Osteocyte (in vitro differentiated cells): ENCODE data around the gene SPATA33. TPM values are rescaled to one million over a fixed set of nuclear protein-coding genes. Genes with fewer than 3 reads are reported as not detected.

Experiments
- DNase-seq: peaks from one replicate; pipeline ENCODE4 v3.0.0; 2021; ENCODE audit warnings: mixed read lengths; ENCODE audit not compliant: unreplicated experiment; ENCODE audit errors: extremely low spot score
- H3K27ac Mint-ChIP-seq: one replicate; pipeline ENCODE4 v1.8.0; 2021; ENCODE audit warnings: mild to moderate bottlenecking, mixed read lengths; ENCODE audit not compliant: unreplicated experiment
- H3K27me3 Mint-ChIP-seq: one replicate; pipeline ENCODE4 v1.8.0; 2021; ENCODE audit warnings: mixed read lengths; ENCODE audit not compliant: unreplicated experiment
- H3K36me3 Mint-ChIP-seq: one replicate; pipeline ENCODE4 v1.8.0; 2021; ENCODE audit warnings: mixed read lengths; ENCODE audit not compliant: unreplicated experiment
- H3K4me1 Mint-ChIP-seq: one replicate; pipeline ENCODE4 v1.8.0; 2021; ENCODE audit warnings: mixed read lengths; ENCODE audit not compliant: unreplicated experiment
- H3K4me3 Mint-ChIP-seq: one replicate; pipeline ENCODE4 v1.8.0; 2021; ENCODE audit warnings: mild to moderate bottlenecking, moderate library complexity, mixed read lengths; ENCODE audit not compliant: unreplicated experiment
- H3K9me3 Mint-ChIP-seq: one replicate; pipeline ENCODE4 v1.8.0; 2021; ENCODE audit warnings: mixed read lengths; ENCODE audit not compliant: unreplicated experiment
- total RNA-seq: library from RNA; stranded (reverse); gene quantifications from 2 replicates; pipeline ENCODE4 v1.2.1, GENCODE V29; 2021
- TF ChIP-seq, protein P1 (sequence below): fragments of 200-600 bp; sonication (generic); IDR thresholded peaks from 2 replicates; pipeline ENCODE4 v1.5.0; 2021; ENCODE audit warnings: antibody characterized with exemption, mild to moderate bottlenecking, moderate library complexity

The SPATA33 gene
- total RNA-seq, 1 donor from 2014 or later: 18.3 TPM

GRCh38 chr16:89672177-89672941 is 14.7 kb downstream of the SPATA33 start:
- H3K4me1 Mint-ChIP-seq: peaks cover 2% of the 10 kb centered on the region
- no peaks in the 10 kb centered on the region for H3K36me3 Mint-ChIP-seq
- DNase-seq: no peak
- TF ChIP-seq, protein P1, sequence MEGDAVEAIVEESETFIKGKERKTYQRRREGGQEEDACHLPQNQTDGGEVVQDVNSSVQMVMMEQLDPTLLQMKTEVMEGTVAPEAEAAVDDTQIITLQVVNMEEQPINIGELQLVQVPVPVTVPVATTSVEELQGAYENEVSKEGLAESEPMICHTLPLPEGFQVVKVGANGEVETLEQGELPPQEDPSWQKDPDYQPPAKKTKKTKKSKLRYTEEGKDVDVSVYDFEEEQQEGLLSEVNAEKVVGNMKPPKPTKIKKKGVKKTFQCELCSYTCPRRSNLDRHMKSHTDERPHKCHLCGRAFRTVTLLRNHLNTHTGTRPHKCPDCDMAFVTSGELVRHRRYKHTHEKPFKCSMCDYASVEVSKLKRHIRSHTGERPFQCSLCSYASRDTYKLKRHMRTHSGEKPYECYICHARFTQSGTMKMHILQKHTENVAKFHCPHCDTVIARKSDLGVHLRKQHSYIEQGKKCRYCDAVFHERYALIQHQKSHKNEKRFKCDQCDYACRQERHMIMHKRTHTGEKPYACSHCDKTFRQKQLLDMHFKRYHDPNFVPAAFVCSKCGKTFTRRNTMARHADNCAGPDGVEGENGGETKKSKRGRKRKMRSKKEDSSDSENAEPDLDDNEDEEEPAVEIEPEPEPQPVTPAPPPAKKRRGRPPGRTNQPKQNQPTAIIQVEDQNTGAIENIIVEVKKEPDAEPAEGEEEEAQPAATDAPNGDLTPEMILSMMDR: no peak
- H3K9me3 Mint-ChIP-seq: no peaks in the 10 kb centered on the region
- H3K4me3 Mint-ChIP-seq: no peak overlapping the region
- H3K27ac Mint-ChIP-seq: no peak overlapping the region
- H3K27me3 Mint-ChIP-seq: no peaks in the 10 kb centered on the region

GRCh38 chr16:89678258-89678657 is 20.6 kb downstream of the SPATA33 start:
- Mint-ChIP-seq H3K4me1 (no peaks in the 10 kb centered on the region), H3K27me3 (no peaks in the 10 kb centered on the region), H3K27ac (no peak overlapping the region), H3K4me3 (no peak overlapping the region), H3K9me3 (no peaks in the 10 kb centered on the region), H3K36me3 (peaks cover 3% of the 10 kb centered on the region)
- TF ChIP-seq, protein P1: no peak
- no peak for DNase-seq

GRCh38 chr16:89685916-89686315 is 28.3 kb downstream of the SPATA33 start:
- peaks cover 14% of the 10 kb centered on the region for H3K4me1 Mint-ChIP-seq
- TF ChIP-seq, protein P1: no peak
- DNase-seq: no peak
- peak overlapping the region; percentile 23 for H3K27ac Mint-ChIP-seq
- H3K27me3 Mint-ChIP-seq: no peaks in the 10 kb centered on the region
- H3K36me3 Mint-ChIP-seq: peaks cover 20% of the 10 kb centered on the region
- no peaks in the 10 kb centered on the region for H3K9me3 Mint-ChIP-seq
- H3K4me3 Mint-ChIP-seq: peak overlapping the region; percentile 90

DNA sequence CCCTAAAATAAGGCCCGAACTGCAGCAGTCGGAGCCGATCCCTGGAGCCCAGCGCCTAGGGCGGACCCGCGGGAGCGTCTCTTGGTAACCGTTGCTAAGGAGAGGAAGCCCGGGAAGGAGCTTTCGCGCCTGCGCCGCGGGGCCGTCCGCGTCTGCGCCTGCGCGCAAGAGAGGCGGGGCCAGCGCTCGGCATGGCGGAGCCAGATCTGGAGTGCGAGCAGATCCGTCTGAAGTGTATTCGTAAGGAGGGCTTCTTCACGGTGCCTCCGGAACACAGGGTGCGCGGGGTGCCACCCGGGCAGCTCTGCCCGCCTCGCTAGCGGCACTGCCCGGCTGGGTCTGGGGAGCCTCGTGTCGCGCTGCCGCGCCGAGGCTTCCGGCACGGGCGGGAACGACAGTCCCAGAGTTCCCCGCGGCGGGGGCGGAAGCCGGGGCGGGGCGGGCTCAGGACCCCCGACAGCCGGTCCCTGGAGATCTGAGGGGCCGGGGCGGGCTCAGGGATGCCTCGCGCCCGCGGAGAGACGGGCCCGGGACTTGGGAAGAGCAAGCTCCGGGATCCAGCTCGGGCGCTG is 29.0 kb downstream of the SPATA33 start, which contains the start of gene CDK10:
CDK10 (plus strand) TSS at position 170 of the 572 bp plus-strand sequence; CDS start at position 192, 22 bp downstream.
- Mint-ChIP-seq H3K9me3 (no peaks in the 10 kb centered on the region), H3K4me3 (peak within 1 kb of the TSS; percentile 90), H3K4me1 (peaks cover 14% of the 10 kb centered on the region), H3K36me3 (peaks cover 20% of the 10 kb centered on the region), H3K27me3 (no peaks in the 10 kb centered on the region), H3K27ac (peak within 1 kb of the TSS; percentile 93)
- TF ChIP-seq, protein P1: no peak
- peak; percentile 98 for DNase-seq
